GM23248 (cell line): Measurements from ENCODE around the gene GNA14.

Experiments
- EZH2 ChIP-seq: fragments of 200-600 bp; sonication (generic); IDR thresholded peaks from 2 replicates; pipeline ENCODE4 v1.6.1; 2018; ENCODE audit warnings: antibody characterized with exemption, mild to moderate bottlenecking; ENCODE audit not compliant: insufficient read depth, poor library complexity, severe bottlenecking
- EZH2phosphoT487 ChIP-seq: fragments of 200-600 bp; sonication (generic); IDR thresholded peaks from 2 replicates; pipeline ENCODE4 v1.6.1; 2018; ENCODE audit warnings: antibody characterized with exemption, moderate library complexity, mild to moderate bottlenecking, low read depth; ENCODE audit not compliant: insufficient read depth

DNA sequence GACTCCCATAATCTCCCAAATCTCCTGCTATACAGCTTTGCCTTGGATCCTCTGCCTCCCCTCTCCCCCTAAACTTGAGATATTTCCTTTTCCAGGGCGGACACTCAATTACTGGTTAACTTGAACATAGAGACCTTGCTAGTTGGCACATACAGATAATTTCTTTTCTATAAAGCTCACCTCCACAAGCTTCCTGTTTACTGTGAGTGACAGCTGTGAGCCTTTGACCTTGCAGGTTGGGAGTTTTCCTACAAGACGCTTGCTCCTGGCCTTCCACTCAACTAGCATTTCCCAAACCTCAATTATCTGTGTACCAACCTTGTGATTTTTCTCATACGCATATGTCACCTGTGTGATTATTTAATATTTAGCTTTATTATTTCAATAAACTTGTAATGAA lies 114.5 kb downstream of the GNA14 start:
- TF ChIP-seq EZH2phosphoT487 (no peak), EZH2 (no peak)
